ENCODE measurements around the gene ALK. TPM values are rescaled to one million over a fixed set of nuclear protein-coding genes. Genes with fewer than 3 reads are reported as not detected.

ALK gene
- total RNA-seq, 8 experiments from 2014 or later, result 0.49 to 8.8 (median 3.8) TPM

DNA sequence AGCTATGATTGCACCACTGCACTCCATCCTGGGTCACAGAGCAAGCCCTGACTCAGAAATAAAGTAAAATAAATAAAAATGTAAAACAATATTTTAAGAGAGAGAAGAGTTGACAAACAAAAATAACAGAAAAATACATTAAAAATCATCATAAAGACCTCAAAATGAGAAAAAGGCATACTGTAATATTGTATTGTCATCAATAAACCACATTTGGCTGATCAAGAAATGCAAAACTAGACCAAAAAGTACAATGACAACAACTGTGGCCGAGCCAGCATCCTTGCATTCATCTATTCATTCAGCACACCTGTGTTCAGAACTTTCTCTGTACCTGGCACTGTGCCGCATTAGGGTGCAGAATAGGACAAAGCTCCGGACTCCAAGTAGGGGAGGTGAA is 121.8 kb downstream of the ALK start:
- Histone ChIP-seq H3K27ac (no peak overlapping the region), H3K4me3 (no peak overlapping the region), H3K4me1 (replicated peaks in 1 of 2) (peaks cover 5 to 15% of the 10 kb centered on the region in 2 donors)
- in situ Hi-C loops (cut with MboI; ENCODE audit: low pct_unique_long_range_greater_than_20kb in 2 of 9, low sequenced_read_pairs in 9 of 9, unreplicated experiment in 9 of 9), result no loop called here
- no peak for ATAC-seq (replicated peaks in 6 of 8)
- WGBS, 10 experiments, result 17 to 100% (median 89%) methylated on average over 1 to 3 of the region's 3 CpGs; no CpG with 5 or more reads in 2 of the 10 experiments

GRCh38 chr2:29797916-29798315 is 123.5 kb downstream of the ALK start:
- 19 to 100% (median 91%) methylated on average over 1 to 3 of the region's 3 CpGs; no CpG with 5 or more reads in 2 of the 10 experiments for WGBS, 10 experiments
- in situ Hi-C loops (cut with MboI; ENCODE audit: low pct_unique_long_range_greater_than_20kb in 2 of 9, low sequenced_read_pairs in 9 of 9, unreplicated experiment in 9 of 9), result no loop called here
- Histone ChIP-seq H3K4me3 (no peak overlapping the region), H3K27ac (no peak overlapping the region), H3K4me1 (replicated peaks in 1 of 2) (peaks cover 0 to 6% of the 10 kb centered on the region in 2 donors)
- ATAC-seq (replicated peaks in 6 of 8), result no peak

- no peak for ATAC-seq (replicated peaks in 6 of 8)
- WGBS, 10 experiments, result 19 to 76% (median 34%) methylated on average over 1 to 4 of the region's 4 CpGs; no CpG with 5 or more reads in 2 of the 10 experiments
Measured at GRCh38 chr2:29796446-29796845, 124.9 kb downstream of the ALK start.

GRCh38 chr2:29789911-29790485 is 131.4 kb downstream of the ALK start:
- 55 to 100% (median 76%) methylated on average over 1 to 5 of the region's 5 CpGs; no CpG with 5 or more reads in 2 of the 10 experiments for WGBS, 10 experiments
- ATAC-seq (replicated peaks in 6 of 8), result peak in 2 of 8 experiments; percentile 21 to 48
- H3K4me3 ChIP-seq, result no peak overlapping the region
- in situ Hi-C loops (cut with MboI; ENCODE audit: low pct_unique_long_range_greater_than_20kb in 2 of 9, low sequenced_read_pairs in 9 of 9, unreplicated experiment in 9 of 9), result no loop called here
- H3K4me1 ChIP-seq (replicated peaks in 1 of 2), result no peaks in the 10 kb centered on the region
- no peak overlapping the region for H3K27ac ChIP-seq

More at GRCh38 chr2:29796446-29796845, 124.9 kb downstream of the ALK start:
- in situ Hi-C loops (cut with MboI; ENCODE audit: low pct_unique_long_range_greater_than_20kb in 2 of 9, low sequenced_read_pairs in 9 of 9, unreplicated experiment in 9 of 9), result no loop called here
- H3K27ac ChIP-seq, result no peak overlapping the region
- no peak overlapping the region for H3K4me3 ChIP-seq
- H3K4me1 ChIP-seq (replicated peaks in 1 of 2), result peaks cover 0 to 6% of the 10 kb centered on the region in 2 donors

- in situ Hi-C loops (cut with MboI; ENCODE audit: low pct_unique_long_range_greater_than_20kb in 2 of 9, low sequenced_read_pairs in 9 of 9, unreplicated experiment in 9 of 9), result no loop called here
- H3K27ac ChIP-seq, result no peak overlapping the region
- ATAC-seq (replicated peaks in 6 of 8), result peak in 2 of 8 experiments; percentile 82 to 90
- H3K4me1 ChIP-seq (replicated peaks in 1 of 2), result peaks cover 12% of the 10 kb centered on the region in 2 donors
- no peak overlapping the region for H3K4me3 ChIP-seq
- WGBS, 10 experiments, result 23 to 100% (median 80%) methylated on average over 1 to 6 of the region's 8 CpGs
Measured at GRCh38 chr2:29787473-29788465, 133.6 kb downstream of the ALK start.

DNA sequence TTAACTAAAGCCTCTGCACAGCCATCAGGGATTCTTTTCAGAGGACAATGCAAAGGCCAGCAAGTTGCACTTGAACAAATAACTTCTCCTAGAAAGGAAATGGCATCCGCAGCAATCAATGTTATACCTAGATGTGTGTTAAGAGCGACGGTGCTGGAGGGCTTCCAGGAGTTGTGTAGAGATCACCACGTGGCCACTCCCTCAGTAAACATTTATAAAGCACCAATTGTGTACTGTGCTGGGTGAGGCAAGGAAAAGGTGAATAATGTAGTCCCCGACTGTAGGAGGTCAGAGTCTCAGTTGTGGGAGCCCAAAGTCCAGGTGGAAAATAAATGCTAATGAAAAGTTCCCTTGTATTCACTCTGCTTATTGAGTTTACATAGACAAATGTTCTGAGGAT is 135.0 kb downstream of the ALK start:
- 33 to 100% (median 85%) methylated on average over 1 to 5 of the region's 5 CpGs; no CpG with 5 or more reads in 4 of the 10 experiments for WGBS, 10 experiments
- in situ Hi-C loops (cut with MboI; ENCODE audit: low pct_unique_long_range_greater_than_20kb in 2 of 9, low sequenced_read_pairs in 9 of 9, unreplicated experiment in 9 of 9), result no loop called here
- no peak overlapping the region for H3K4me3 ChIP-seq
- peaks cover 26% of the 10 kb centered on the region in 2 donors for H3K4me1 ChIP-seq (replicated peaks in 1 of 2)
- H3K27ac ChIP-seq, result no peak overlapping the region
- no peak for ATAC-seq (replicated peaks in 6 of 8)

DNA sequence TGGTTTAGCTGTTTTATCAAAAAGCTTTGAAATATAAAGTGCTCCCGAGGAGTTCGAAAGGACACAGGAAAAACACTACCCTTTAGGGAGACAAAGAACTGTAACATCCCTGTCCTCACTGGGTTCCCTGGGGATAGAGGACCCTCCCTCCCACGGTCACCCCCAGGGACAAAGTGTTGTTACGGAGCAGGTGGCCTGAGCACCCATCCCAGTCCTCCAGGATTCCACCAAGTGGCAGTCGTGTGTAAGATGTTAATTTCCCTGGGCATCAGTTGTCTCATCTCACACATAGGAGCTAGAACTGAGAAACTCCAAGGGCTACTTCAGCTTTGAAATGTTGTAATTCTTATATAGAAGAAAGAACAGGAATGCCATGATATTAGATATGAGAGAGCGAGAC is 137.7 kb downstream of the ALK start:
- no peak overlapping the region for H3K4me3 ChIP-seq
- in situ Hi-C loops (cut with MboI; ENCODE audit: low pct_unique_long_range_greater_than_20kb in 2 of 9, low sequenced_read_pairs in 9 of 9, unreplicated experiment in 9 of 9), result no loop called here
- no peak overlapping the region for H3K27ac ChIP-seq
- peaks cover 32 to 43% of the 10 kb centered on the region in 2 donors for H3K4me1 ChIP-seq (replicated peaks in 1 of 2)
- no peak for ATAC-seq (replicated peaks in 6 of 8)
- 50 to 80% (median 63%) methylated on average over 2 to 6 of the region's 6 CpGs; no CpG with 5 or more reads in 1 of the 10 experiments for WGBS, 10 experiments

DNA sequence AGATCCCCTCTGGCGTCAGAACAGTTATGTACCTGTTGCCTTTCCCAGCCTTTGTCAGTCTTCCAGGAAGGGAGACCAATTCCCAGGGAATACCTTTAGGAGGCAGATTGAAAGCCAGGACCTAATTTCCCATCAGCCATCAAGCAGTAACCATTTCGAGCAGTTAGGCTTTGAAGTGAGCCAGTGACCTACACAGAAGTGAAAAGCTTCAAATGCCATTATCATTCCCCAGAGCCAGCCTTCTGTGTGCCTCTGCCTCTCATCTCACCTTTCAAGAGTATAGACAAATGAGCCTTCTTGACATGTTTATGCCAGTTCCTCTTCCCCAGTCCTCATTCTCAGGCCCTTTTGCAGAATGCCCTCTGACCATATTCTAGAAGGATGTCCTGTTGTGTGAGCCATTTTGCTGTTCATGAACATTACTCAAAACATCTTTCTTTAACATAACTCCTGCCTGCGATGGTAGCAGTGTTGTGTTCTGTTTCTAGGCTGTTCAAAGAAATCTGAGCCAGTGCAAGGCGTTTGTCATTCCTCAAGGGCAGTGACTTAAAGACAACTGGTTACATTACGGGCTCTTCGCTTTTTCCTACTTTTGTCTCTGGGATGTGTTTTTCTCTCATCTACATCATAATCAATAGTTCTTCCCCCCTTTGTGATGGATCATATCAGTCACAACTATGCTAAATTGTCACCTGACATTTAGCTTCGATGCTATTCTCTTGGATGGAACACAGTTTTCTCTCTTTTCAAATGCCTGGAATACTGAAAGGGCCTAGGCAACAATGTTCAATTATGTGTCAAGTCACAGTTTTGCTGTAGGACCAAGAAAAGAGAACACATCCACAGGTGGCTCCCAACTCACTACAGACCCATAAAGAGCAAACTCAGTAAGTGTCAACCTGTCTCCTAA is 138.6 kb downstream of the ALK start:
- peak overlapping the region in 1 of 2 donors; percentile 42 for H3K27ac ChIP-seq
- 5 to 68% (median 37%) methylated on average over 3 to 6 of the region's 7 CpGs; no CpG with 5 or more reads in 1 of the 10 experiments for WGBS, 10 experiments
- peaks cover 38 to 46% of the 10 kb centered on the region in 2 donors for H3K4me1 ChIP-seq (replicated peaks in 1 of 2)
- in situ Hi-C loops (cut with MboI; ENCODE audit: low pct_unique_long_range_greater_than_20kb in 2 of 9, low sequenced_read_pairs in 9 of 9, unreplicated experiment in 9 of 9), result no loop called here
- ATAC-seq (replicated peaks in 6 of 8), result peak in 3 of 8 experiments; percentile 63 to 67 (median 67)
- no peak overlapping the region for H3K4me3 ChIP-seq

DNA sequence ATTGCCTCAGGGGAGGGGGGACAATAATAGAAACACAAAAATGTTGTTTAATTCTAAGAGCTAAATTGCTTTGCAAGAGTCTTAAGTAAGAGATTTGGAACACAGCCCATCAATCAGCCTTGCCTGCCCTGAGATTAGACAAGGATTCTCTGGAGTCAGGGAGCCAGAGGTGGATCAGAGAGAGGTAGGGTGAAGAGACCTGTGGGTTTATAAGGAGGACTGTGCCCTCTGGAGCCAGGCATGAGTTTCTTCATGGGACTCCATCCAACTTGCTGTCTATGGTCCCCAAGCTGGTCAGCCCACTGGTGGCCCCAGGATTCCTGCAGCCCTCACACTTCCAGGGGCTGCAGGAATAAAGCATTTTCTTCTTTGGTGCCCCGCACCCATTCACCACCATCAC is 139.3 kb downstream of the ALK start:
- peak in 1 of 8 experiments; percentile 5 for ATAC-seq (replicated peaks in 6 of 8)
- WGBS, 10 experiments, result 0 to 70% methylated on average over 1 of the region's 1 CpG; no CpG with 5 or more reads in 8 of the 10 experiments
- no peak overlapping the region for H3K4me3 ChIP-seq
- in situ Hi-C loops (cut with MboI; ENCODE audit: low pct_unique_long_range_greater_than_20kb in 2 of 9, low sequenced_read_pairs in 9 of 9, unreplicated experiment in 9 of 9), result no loop called here
- peaks cover 40 to 52% of the 10 kb centered on the region in 2 donors for H3K4me1 ChIP-seq (replicated peaks in 1 of 2)
- peak overlapping the region; percentile 22 to 42 for H3K27ac ChIP-seq

- Histone ChIP-seq H3K27ac (no peak overlapping the region), H3K4me3 (no peak overlapping the region), H3K4me1 (replicated peaks in 1 of 2) (peaks cover 40 to 52% of the 10 kb centered on the region in 2 donors)
- in situ Hi-C loops (cut with MboI; ENCODE audit: low pct_unique_long_range_greater_than_20kb in 2 of 9, low sequenced_read_pairs in 9 of 9, unreplicated experiment in 9 of 9), result no loop called here
- WGBS, 10 experiments, result 17 to 100% (median 80%) methylated on average over 1 of the region's 1 CpG; no CpG with 5 or more reads in 6 of the 10 experiments
- no peak for ATAC-seq (replicated peaks in 6 of 8)
Measured at GRCh38 chr2:29780906-29781305, 140.5 kb downstream of the ALK start.

- in situ Hi-C loops (cut with MboI; ENCODE audit: low pct_unique_long_range_greater_than_20kb in 2 of 9, low sequenced_read_pairs in 9 of 9, unreplicated experiment in 9 of 9), result no loop called here
- 0 to 94% (median 63%) methylated on average over 1 to 2 of the region's 2 CpGs; no CpG with 5 or more reads in 4 of the 10 experiments for WGBS, 10 experiments
- Histone ChIP-seq H3K4me3 (no peak overlapping the region), H3K4me1 (replicated peaks in 1 of 2) (peaks cover 22 to 35% of the 10 kb centered on the region in 2 donors), H3K27ac (no peak overlapping the region)
- ATAC-seq (replicated peaks in 6 of 8), result peak in 5 of 8 experiments; percentile 72 to 80 (median 75)
Measured at GRCh38 chr2:29777161-29777560, 144.2 kb downstream of the ALK start.

DNA sequence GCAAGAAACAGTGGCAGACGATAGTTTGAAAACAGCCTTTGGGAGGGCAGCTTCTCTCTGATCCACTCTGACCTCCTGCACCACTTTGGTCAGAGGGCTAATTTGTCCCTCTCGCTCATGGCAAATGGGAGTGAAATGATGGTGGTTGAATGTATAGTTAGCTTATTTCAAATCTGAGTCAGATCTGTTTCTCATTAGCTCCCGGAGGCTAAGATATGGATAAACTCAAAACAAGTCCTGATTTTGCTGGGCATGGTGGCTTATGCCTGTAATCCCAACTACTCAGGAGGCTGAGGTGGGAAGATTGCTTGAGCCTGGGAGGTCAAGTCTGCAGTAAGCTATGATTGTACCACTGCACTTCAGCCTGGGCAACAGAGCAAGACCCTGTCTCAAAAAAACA is 145.0 kb downstream of the ALK start:
- H3K4me3 ChIP-seq, result no peak overlapping the region
- ATAC-seq (replicated peaks in 6 of 8), result no peak
- in situ Hi-C loops (cut with MboI; ENCODE audit: low pct_unique_long_range_greater_than_20kb in 2 of 9, low sequenced_read_pairs in 9 of 9, unreplicated experiment in 9 of 9), result no loop called here
- H3K27ac ChIP-seq, result no peak overlapping the region
- 17 to 100% (median 93%) methylated on average over 1 to 2 of the region's 3 CpGs; no CpG with 5 or more reads in 4 of the 10 experiments for WGBS, 10 experiments
- peaks cover 15 to 27% of the 10 kb centered on the region in 2 donors for H3K4me1 ChIP-seq (replicated peaks in 1 of 2)
